DOHH2 (cell line): ENCODE measurements around the gene PDE6G.

Experiments used
- H3F3A ChIP-seq: fragments of 200-600 bp; sonication (generic), shearing (Covaris generic); 2 replicates; pipeline ENCODE4 v1.6.0; 2016; ENCODE audit warnings: antibody characterized with exemption, mild to moderate bottlenecking; ENCODE audit not compliant: control insufficient read depth, insufficient read depth
- H3K27ac ChIP-seq: fragments of 200-600 bp; sonication (generic); 2 replicates; pipeline ENCODE4 v1.5.1; 2014; ENCODE audit warnings: low read depth, mild to moderate bottlenecking, low read length, moderate library complexity
- H3K27me3 ChIP-seq: fragments of 200-600 bp; sonication (generic); 2 replicates; pipeline ENCODE4 v1.6.1; 2014; ENCODE audit warnings: mild to moderate bottlenecking, low read length, mixed read lengths; ENCODE audit not compliant: control insufficient read depth
- H3K36me3 ChIP-seq: fragments of 200-600 bp; sonication (generic); 2 replicates; pipeline ENCODE4 v1.6.1; 2014; ENCODE audit warnings: mild to moderate bottlenecking, low read length, moderate library complexity, mixed read lengths; ENCODE audit not compliant: control insufficient read depth
- H3K4me1 ChIP-seq: fragments of 200-600 bp; sonication (generic); 2 replicates; pipeline ENCODE4 v1.6.1; 2014; ENCODE audit warnings: mild to moderate bottlenecking, low read length, mixed read lengths; ENCODE audit not compliant: control insufficient read depth
- H3K4me2 ChIP-seq: fragments of 200-600 bp; sonication (generic); 2 replicates; pipeline ENCODE4 v1.6.0; 2014; ENCODE audit warnings: mild to moderate bottlenecking, low read length, moderate library complexity
- H3K4me3 ChIP-seq: fragments of 200-600 bp; sonication (generic); 2 replicates; pipeline ENCODE4 v1.5.1; 2014; ENCODE audit warnings: mild to moderate bottlenecking, low read length, mixed read lengths
- H3K79me2 ChIP-seq: fragments of 200-600 bp; sonication (generic); 2 replicates; pipeline ENCODE4 v1.6.1; 2014; ENCODE audit warnings: mild to moderate bottlenecking, low read length, mixed read lengths; ENCODE audit not compliant: control insufficient read depth
- H3K9me2 ChIP-seq: fragments of 200-600 bp; sonication (generic); replicated peaks from 2 replicates; pipeline ENCODE4 v1.6.1; 2014; ENCODE audit warnings: mild to moderate bottlenecking, low read length, mixed read lengths; ENCODE audit not compliant: control insufficient read depth
- H3K9me3 ChIP-seq: fragments of 200-600 bp; sonication (generic); 2 replicates; pipeline ENCODE4 v1.6.1; 2014; ENCODE audit warnings: antibody characterized with exemption, low read length, mixed read lengths; ENCODE audit not compliant: control insufficient read depth, insufficient read depth
- H4K20me1 ChIP-seq: fragments of 200-600 bp; sonication (generic); 2 replicates; pipeline ENCODE4 v1.6.0; 2014; ENCODE audit warnings: low read depth, mild to moderate bottlenecking, antibody characterized with exemption, low read length, moderate library complexity; ENCODE audit not compliant: control insufficient read depth, insufficient read depth
- CTCF ChIP-seq: fragments of 200-600 bp; sonication (generic); IDR thresholded peaks from one replicate; pipeline ENCODE4 v1.5.1; 2014; ENCODE audit warnings: antibody characterized with exemption, mild to moderate bottlenecking, low read depth, low read length; ENCODE audit not compliant: poor library complexity, severe bottlenecking
- EZH2phosphoT487 ChIP-seq: fragments of 200-600 bp; sonication (generic); IDR thresholded peaks from 2 replicates; pipeline ENCODE4 v1.6.1; 2017; ENCODE audit warnings: borderline replicate concordance, mild to moderate bottlenecking, antibody characterized with exemption, low read length, moderate library complexity, mixed read lengths

Gene PDE6G

GRCh38 chr17:81655378-81656117 lies 794 bp downstream of the PDE6G start:
- Histone ChIP-seq H3K4me1 (peaks cover 41% of the 10 kb centered on the region), H3K27me3 (no peaks in the 10 kb centered on the region), H3K4me3 (no peak overlapping the region), H3K27ac (no peak overlapping the region), H3K9me2 (no peaks in the 10 kb centered on the region), H4K20me1 (no peaks in the 10 kb centered on the region), H3F3A (peaks cover 5% of the 10 kb centered on the region), H3K4me2 (no peak overlapping the region), H3K36me3 (no peaks in the 10 kb centered on the region), H3K79me2 (no peaks in the 10 kb centered on the region), H3K9me3 (no peaks in the 10 kb centered on the region)
- TF ChIP-seq EZH2phosphoT487 (no peak), CTCF (no peak)

- H3K79me2 ChIP-seq: no peaks in the 10 kb centered on the region
- H3K27ac ChIP-seq: no peak overlapping the region
- no peaks in the 10 kb centered on the region for H3K9me2 ChIP-seq
- TF ChIP-seq EZH2phosphoT487: no peak
- no peak for TF ChIP-seq CTCF
- no peaks in the 10 kb centered on the region for H3K9me3 ChIP-seq
- no peaks in the 10 kb centered on the region for H3K27me3 ChIP-seq
- peaks cover 24% of the 10 kb centered on the region for H3K4me1 ChIP-seq
- H3K4me2 ChIP-seq: peak overlapping the region; percentile 71
- H3K36me3 ChIP-seq: no peaks in the 10 kb centered on the region
- H3K4me3 ChIP-seq: peak overlapping the region; percentile 63
- H3F3A ChIP-seq: no peaks in the 10 kb centered on the region
- H4K20me1 ChIP-seq: no peaks in the 10 kb centered on the region
These were observed 3.2 kb downstream of the PDE6G start for GRCh38 chr17:81652906-81653771.

GRCh38 chr17:81651692-81652091 lies 4.7 kb downstream of the PDE6G start:
- TF ChIP-seq CTCF: no peak
- TF ChIP-seq EZH2phosphoT487: no peak
- Histone ChIP-seq H4K20me1 (no peaks in the 10 kb centered on the region), H3K27me3 (no peaks in the 10 kb centered on the region), H3K9me2 (no peaks in the 10 kb centered on the region), H3F3A (no peaks in the 10 kb centered on the region), H3K36me3 (no peaks in the 10 kb centered on the region), H3K9me3 (no peaks in the 10 kb centered on the region), H3K4me2 (no peak overlapping the region), H3K27ac (no peak overlapping the region), H3K4me3 (no peak overlapping the region), H3K79me2 (no peaks in the 10 kb centered on the region), H3K4me1 (peaks cover 16% of the 10 kb centered on the region)
